Measurements from ENCODE around the gene PEMT. TPM values are rescaled to one million over a fixed set of nuclear protein-coding genes. Genes with fewer than 3 reads are reported as not detected.

PEMT gene
- total RNA-seq, 1 experiment from 2014 or later: 29.5 TPM

- no peaks in the 10 kb centered on the region for H3K9me3 ChIP-seq
- no peak for TF ChIP-seq CTCF (IDR thresholded peaks at IDR 0.05; ENCODE audit: insufficient read depth in 1 of 2, low read depth in 1 of 2, low read length in 1 of 2, severe bottlenecking in 1 of 2, unreplicated experiment in 1 of 2)
- no peaks in the 10 kb centered on the region for H3K4me1 ChIP-seq
- CTCF ChIA-PET: no interaction called here
- Mint-ChIP-seq H3K9me3 (ENCODE audit: unreplicated experiment) (no peaks in the 10 kb centered on the region), H3K4me3 (ENCODE audit: unreplicated experiment) (no peak overlapping the region), H3K4me1 (ENCODE audit: low read depth, unreplicated experiment) (peaks cover 6% of the 10 kb centered on the region), H3K36me3 (ENCODE audit: insufficient read depth, unreplicated experiment) (no peaks in the 10 kb centered on the region), H3K27ac (ENCODE audit: unreplicated experiment) (no peak overlapping the region), H3K27me3 (ENCODE audit: insufficient read depth, unreplicated experiment) (no peaks in the 10 kb centered on the region)
- BruUV-seq (replicated peaks): no TSS peak
- H3K27me3 ChIP-seq (replicated peaks; ENCODE audit: control insufficient read depth, insufficient read depth, low read length): no peaks in the 10 kb centered on the region
- POLR2A ChIA-PET: no interaction called here
- no peak overlapping the region for H3K4me3 ChIP-seq (ENCODE audit: low read depth, low read length)
- intact Hi-C loops (cut with micrococcal nuclease; ENCODE audit: unreplicated experiment): no loop called here
- DNase-seq: no peak
- no peaks in the 10 kb centered on the region for H3K36me3 ChIP-seq (ENCODE audit: control insufficient read depth, insufficient read depth, low read length)
Observed at GRCh38 chr17:17623904-17624303, 32.4 kb upstream of the PEMT start.

- Histone ChIP-seq H3K36me3 (ENCODE audit: control insufficient read depth, insufficient read depth, low read length) (no peaks in the 10 kb centered on the region), H3K4me3 (ENCODE audit: low read depth, low read length) (no peak overlapping the region), H3K27me3 (replicated peaks; ENCODE audit: control insufficient read depth, insufficient read depth, low read length) (no peaks in the 10 kb centered on the region), H3K9me3 (no peaks in the 10 kb centered on the region), H3K4me1 (no peaks in the 10 kb centered on the region)
- POLR2A ChIA-PET: no interaction called here
- no peak for TF ChIP-seq CTCF (IDR thresholded peaks at IDR 0.05; ENCODE audit: insufficient read depth in 1 of 2, low read depth in 1 of 2, low read length in 1 of 2, severe bottlenecking in 1 of 2, unreplicated experiment in 1 of 2)
- H3K4me1 Mint-ChIP-seq (ENCODE audit: low read depth, unreplicated experiment): peaks cover 6% of the 10 kb centered on the region
- BruUV-seq (replicated peaks): no TSS peak
- no peaks in the 10 kb centered on the region for H3K36me3 Mint-ChIP-seq (ENCODE audit: insufficient read depth, unreplicated experiment)
- H3K9me3 Mint-ChIP-seq (ENCODE audit: unreplicated experiment): no peaks in the 10 kb centered on the region
- H3K27ac Mint-ChIP-seq (ENCODE audit: unreplicated experiment): no peak overlapping the region
- no peak for DNase-seq
- H3K4me3 Mint-ChIP-seq (ENCODE audit: unreplicated experiment): no peak overlapping the region
- H3K27me3 Mint-ChIP-seq (ENCODE audit: insufficient read depth, unreplicated experiment): no peaks in the 10 kb centered on the region
- CTCF ChIA-PET: interaction anchor here (0.7 kb wide), 1 partner anchor 26 kb away, joined by 6 read pairs; no protein-coding TSS in a partner anchor
- intact Hi-C loops (cut with micrococcal nuclease; ENCODE audit: unreplicated experiment): no loop called here
Observed at GRCh38 chr17:17621254-17621653, 29.7 kb upstream of the PEMT start.

- Mint-ChIP-seq H3K27me3 (ENCODE audit: insufficient read depth, unreplicated experiment) (no peaks in the 10 kb centered on the region), H3K4me3 (ENCODE audit: unreplicated experiment) (no peak overlapping the region), H3K27ac (ENCODE audit: unreplicated experiment) (no peak overlapping the region), H3K4me1 (ENCODE audit: low read depth, unreplicated experiment) (no peaks in the 10 kb centered on the region), H3K9me3 (ENCODE audit: unreplicated experiment) (no peaks in the 10 kb centered on the region), H3K36me3 (ENCODE audit: insufficient read depth, unreplicated experiment) (peaks cover 4% of the 10 kb centered on the region)
- ChIA-PET CTCF (interaction anchor here (0.5 to 1.6 kb wide), 18 partner anchors 11 to 296 kb away, joined by 3 to 28 read pairs (median 5); partner anchors contain the start of genes PEMT and RASD1), POLR2A (interaction anchor here (0.8 to 1.0 kb wide), 2 partner anchors 22 to 118 kb away, joined by 3 to 5 read pairs; partner anchors contain the start of gene PEMT)
- no peaks in the 10 kb centered on the region for H3K27me3 ChIP-seq (replicated peaks; ENCODE audit: control insufficient read depth, insufficient read depth, low read length)
- peak; percentile 55 to 86 for TF ChIP-seq CTCF (IDR thresholded peaks at IDR 0.05; ENCODE audit: insufficient read depth in 1 of 2, low read depth in 1 of 2, low read length in 1 of 2, severe bottlenecking in 1 of 2, unreplicated experiment in 1 of 2)
- peak; percentile 78 to 80 for DNase-seq
- no peaks in the 10 kb centered on the region for H3K4me1 ChIP-seq
- no TSS peak for BruUV-seq (replicated peaks)
- intact Hi-C loops (cut with micrococcal nuclease; ENCODE audit: unreplicated experiment): loop anchor here (1.0 to 5.0 kb wide), 3 partner anchors 23 to 257 kb away; partner anchors contain the start of gene PEMT
- no peaks in the 10 kb centered on the region for H3K9me3 ChIP-seq
- H3K36me3 ChIP-seq (ENCODE audit: control insufficient read depth, insufficient read depth, low read length): no peaks in the 10 kb centered on the region
- H3K4me3 ChIP-seq (ENCODE audit: low read depth, low read length): no peak overlapping the region
Observed at GRCh38 chr17:17613708-17614114, 22.2 kb upstream of the PEMT start.
